ENCODE data around the gene ISLR.

Gene ISLR

GRCh38 chr15:74197176-74197965, 23.9 kb downstream of the ISLR start:
- no peak for DNase-seq

- DNase-seq, result no peak
Measured at GRCh38 chr15:74199297-74199652, 25.8 kb downstream of the ISLR start.

GRCh38 chr15:74200412-74200815, 26.9 kb downstream of the ISLR start:
- DNase-seq, result no peak

GRCh38 chr15:74200871-74201419, 27.4 kb downstream of the ISLR start:
- DNase-seq, result no peak

- no peak for DNase-seq
Measured at GRCh38 chr15:74201710-74202420, 28.4 kb downstream of the ISLR start.

GRCh38 chr15:74202452-74203401, 29.2 kb downstream of the ISLR start, which contains the start of gene STRA6:
TSS of gene STRA6 (minus strand) at chr15:74202787. CDS start at chr15:74202267, 520 bp downstream.
- no peak for DNase-seq

- no peak for DNase-seq
Measured at GRCh38 chr15:74203914-74204431, 30.5 kb downstream of the ISLR start.

GRCh38 chr15:74205582-74205947, 32.1 kb downstream of the ISLR start:
- DNase-seq, result no peak

GRCh38 chr15:74206801-74207281, 33.3 kb downstream of the ISLR start:
- no peak for DNase-seq

- no peak for DNase-seq
Measured at GRCh38 chr15:74207652-74208440, 34.3 kb downstream of the ISLR start.

- no peak for DNase-seq
Measured at GRCh38 chr15:74208496-74208895, 35.0 kb downstream of the ISLR start.

GRCh38 chr15:74208901-74209559, 35.5 kb downstream of the ISLR start:
- no peak for DNase-seq

GRCh38 chr15:74209560-74209958, 36.0 kb downstream of the ISLR start:
- DNase-seq, result no peak

- no peak for DNase-seq
Measured at GRCh38 chr15:74209997-74210671, 36.6 kb downstream of the ISLR start.

GRCh38 chr15:74210729-74211128, 37.2 kb downstream of the ISLR start:
- no peak for DNase-seq

- no peak for DNase-seq
Measured at GRCh38 chr15:74211656-74212055, 38.1 kb downstream of the ISLR start.

GRCh38 chr15:74212494-74212893, 39.0 kb downstream of the ISLR start:
- DNase-seq, result no peak

GRCh38 chr15:74213858-74214284, 40.4 kb downstream of the ISLR start:
- no peak for DNase-seq

- no peak for DNase-seq
Measured at GRCh38 chr15:74214324-74215021, 41.0 kb downstream of the ISLR start.

GRCh38 chr15:74215958-74216357, 42.4 kb downstream of the ISLR start:
- no peak for DNase-seq
